ENCODE measurements around the gene TH.

DNA sequence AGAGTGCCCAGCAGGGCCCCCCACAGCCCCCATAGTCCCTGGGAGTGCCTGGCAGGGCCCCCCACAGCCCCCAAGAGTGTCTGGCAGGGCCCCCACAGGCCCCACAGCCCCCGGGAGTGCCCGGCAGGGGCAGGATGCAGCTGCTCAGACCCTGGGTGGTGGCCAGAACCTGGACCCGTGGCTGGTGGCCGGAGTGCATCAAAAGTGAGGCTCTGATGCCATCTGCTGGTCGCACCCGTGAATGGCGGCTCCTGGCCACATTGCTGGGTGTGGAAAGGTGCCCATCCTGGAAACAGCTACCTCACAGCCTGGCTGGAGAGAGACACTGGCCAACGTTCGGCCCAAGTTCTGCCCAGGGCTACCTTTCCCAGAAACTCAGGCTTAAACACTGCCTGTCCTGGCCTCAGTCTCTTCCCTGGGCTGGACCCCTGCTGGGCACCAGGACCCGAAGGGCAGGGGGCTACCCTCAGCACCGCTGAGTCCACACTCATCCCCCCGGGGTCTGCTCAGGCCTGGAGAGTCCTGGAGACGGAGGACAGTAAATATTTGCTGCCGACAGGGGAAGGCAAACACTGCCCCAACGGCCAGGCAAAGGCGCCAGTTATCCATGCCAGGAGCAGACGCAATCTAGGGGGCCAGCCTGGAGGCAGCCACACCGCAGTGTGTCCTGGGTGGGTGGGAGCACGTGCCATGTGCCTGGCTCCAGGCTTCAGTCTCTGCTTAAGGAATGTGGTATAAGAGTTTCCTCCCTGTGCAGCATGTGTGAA, 15.0 kb downstream of the TH start:
- TF ChIP-seq, protein P1, sequence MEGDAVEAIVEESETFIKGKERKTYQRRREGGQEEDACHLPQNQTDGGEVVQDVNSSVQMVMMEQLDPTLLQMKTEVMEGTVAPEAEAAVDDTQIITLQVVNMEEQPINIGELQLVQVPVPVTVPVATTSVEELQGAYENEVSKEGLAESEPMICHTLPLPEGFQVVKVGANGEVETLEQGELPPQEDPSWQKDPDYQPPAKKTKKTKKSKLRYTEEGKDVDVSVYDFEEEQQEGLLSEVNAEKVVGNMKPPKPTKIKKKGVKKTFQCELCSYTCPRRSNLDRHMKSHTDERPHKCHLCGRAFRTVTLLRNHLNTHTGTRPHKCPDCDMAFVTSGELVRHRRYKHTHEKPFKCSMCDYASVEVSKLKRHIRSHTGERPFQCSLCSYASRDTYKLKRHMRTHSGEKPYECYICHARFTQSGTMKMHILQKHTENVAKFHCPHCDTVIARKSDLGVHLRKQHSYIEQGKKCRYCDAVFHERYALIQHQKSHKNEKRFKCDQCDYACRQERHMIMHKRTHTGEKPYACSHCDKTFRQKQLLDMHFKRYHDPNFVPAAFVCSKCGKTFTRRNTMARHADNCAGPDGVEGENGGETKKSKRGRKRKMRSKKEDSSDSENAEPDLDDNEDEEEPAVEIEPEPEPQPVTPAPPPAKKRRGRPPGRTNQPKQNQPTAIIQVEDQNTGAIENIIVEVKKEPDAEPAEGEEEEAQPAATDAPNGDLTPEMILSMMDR (IDR thresholded peaks at IDR 0.05) = peak; percentile 98
- no peak for TF ChIP-seq POLR2AphosphoS5 (IDR thresholded peaks at IDR 0.05; ENCODE audit: low read depth, low read length)
- TF ChIP-seq, protein P2, sequence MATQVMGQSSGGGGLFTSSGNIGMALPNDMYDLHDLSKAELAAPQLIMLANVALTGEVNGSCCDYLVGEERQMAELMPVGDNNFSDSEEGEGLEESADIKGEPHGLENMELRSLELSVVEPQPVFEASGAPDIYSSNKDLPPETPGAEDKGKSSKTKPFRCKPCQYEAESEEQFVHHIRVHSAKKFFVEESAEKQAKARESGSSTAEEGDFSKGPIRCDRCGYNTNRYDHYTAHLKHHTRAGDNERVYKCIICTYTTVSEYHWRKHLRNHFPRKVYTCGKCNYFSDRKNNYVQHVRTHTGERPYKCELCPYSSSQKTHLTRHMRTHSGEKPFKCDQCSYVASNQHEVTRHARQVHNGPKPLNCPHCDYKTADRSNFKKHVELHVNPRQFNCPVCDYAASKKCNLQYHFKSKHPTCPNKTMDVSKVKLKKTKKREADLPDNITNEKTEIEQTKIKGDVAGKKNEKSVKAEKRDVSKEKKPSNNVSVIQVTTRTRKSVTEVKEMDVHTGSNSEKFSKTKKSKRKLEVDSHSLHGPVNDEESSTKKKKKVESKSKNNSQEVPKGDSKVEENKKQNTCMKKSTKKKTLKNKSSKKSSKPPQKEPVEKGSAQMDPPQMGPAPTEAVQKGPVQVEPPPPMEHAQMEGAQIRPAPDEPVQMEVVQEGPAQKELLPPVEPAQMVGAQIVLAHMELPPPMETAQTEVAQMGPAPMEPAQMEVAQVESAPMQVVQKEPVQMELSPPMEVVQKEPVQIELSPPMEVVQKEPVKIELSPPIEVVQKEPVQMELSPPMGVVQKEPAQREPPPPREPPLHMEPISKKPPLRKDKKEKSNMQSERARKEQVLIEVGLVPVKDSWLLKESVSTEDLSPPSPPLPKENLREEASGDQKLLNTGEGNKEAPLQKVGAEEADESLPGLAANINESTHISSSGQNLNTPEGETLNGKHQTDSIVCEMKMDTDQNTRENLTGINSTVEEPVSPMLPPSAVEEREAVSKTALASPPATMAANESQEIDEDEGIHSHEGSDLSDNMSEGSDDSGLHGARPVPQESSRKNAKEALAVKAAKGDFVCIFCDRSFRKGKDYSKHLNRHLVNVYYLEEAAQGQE (IDR thresholded peaks at IDR 0.05; ENCODE audit: insufficient read depth in 1 of 2, low read depth in 2 of 2, low read length in 1 of 2) = peak in 1 of 2 experiments; percentile 68; a peak in 1 of 4 replicates

All from Panc1 (cell line).